ENCODE data around the gene RPL34. TPM values are rescaled to one million over a fixed set of nuclear protein-coding genes. Genes with fewer than 3 reads are reported as not detected.
A peak's percentile ranks its signal among the peaks of the same experiment; 100 is the strongest.

Gene RPL34
- total RNA-seq, 1 experiment from 2014 or later: 589 TPM

DNA sequence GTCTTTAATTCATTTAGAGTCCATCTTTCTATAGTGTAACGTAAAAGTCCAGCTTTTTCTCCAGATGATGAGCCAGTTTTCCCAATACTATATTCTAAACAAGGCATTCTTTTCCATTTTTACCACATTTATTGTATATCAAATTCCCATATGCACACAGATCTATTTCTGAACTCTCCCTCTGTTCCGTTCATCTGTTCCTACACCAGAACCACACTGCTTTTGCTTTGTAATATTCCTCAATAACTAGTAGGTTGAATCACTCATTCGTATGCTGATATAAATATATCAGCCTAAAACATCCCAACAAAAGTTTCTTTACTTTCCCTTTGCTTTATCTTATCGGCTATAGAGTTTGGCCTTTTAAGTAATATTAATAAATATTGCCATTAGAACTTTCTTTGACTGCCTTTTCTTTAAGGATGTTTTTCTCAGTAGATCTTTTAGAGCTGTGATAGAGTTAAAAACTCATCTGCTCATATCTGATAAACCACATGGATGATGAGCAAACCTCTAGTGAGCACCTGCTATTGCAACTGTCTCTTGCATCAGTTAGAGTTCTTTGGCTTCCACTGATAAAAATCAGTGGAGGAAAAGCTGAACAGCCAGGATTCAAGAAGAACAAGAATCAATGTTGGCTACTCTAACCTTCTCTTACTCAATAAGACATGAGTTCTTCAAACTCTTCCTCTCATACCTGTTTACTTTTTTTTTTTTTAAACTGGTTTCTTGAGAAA is 13.1 kb upstream of the RPL34 start:
- no peak overlapping the region for H3K4me3 Mint-ChIP-seq (ENCODE audit: low read depth, unreplicated experiment)
- H3K27me3 Mint-ChIP-seq (ENCODE audit: unreplicated experiment): no peaks in the 10 kb centered on the region
- peaks cover under 1% of the 10 kb centered on the region for H3K4me1 Mint-ChIP-seq (ENCODE audit: low read depth, unreplicated experiment)
- TF ChIP-seq, protein P1, sequence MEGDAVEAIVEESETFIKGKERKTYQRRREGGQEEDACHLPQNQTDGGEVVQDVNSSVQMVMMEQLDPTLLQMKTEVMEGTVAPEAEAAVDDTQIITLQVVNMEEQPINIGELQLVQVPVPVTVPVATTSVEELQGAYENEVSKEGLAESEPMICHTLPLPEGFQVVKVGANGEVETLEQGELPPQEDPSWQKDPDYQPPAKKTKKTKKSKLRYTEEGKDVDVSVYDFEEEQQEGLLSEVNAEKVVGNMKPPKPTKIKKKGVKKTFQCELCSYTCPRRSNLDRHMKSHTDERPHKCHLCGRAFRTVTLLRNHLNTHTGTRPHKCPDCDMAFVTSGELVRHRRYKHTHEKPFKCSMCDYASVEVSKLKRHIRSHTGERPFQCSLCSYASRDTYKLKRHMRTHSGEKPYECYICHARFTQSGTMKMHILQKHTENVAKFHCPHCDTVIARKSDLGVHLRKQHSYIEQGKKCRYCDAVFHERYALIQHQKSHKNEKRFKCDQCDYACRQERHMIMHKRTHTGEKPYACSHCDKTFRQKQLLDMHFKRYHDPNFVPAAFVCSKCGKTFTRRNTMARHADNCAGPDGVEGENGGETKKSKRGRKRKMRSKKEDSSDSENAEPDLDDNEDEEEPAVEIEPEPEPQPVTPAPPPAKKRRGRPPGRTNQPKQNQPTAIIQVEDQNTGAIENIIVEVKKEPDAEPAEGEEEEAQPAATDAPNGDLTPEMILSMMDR (IDR thresholded peaks at IDR 0.05; ENCODE audit: unreplicated experiment): no peak
- no peaks in the 10 kb centered on the region for H3K36me3 Mint-ChIP-seq (ENCODE audit: insufficient read depth, unreplicated experiment)
- no peak overlapping the region for H3K27ac Mint-ChIP-seq (ENCODE audit: unreplicated experiment)
- BruUV-seq (replicated peaks): no TSS peak
- CTCF ChIA-PET: no interaction called here
- intact Hi-C loops (cut with micrococcal nuclease; ENCODE audit: unreplicated experiment): no loop called here
- no peaks in the 10 kb centered on the region for H3K9me3 Mint-ChIP-seq (ENCODE audit: low read depth, unreplicated experiment)
- no peak for DNase-seq

- Mint-ChIP-seq H3K27me3 (ENCODE audit: unreplicated experiment) (no peaks in the 10 kb centered on the region), H3K4me3 (ENCODE audit: low read depth, unreplicated experiment) (no peak overlapping the region), H3K27ac (ENCODE audit: unreplicated experiment) (no peak overlapping the region), H3K36me3 (ENCODE audit: insufficient read depth, unreplicated experiment) (no peaks in the 10 kb centered on the region), H3K4me1 (ENCODE audit: low read depth, unreplicated experiment) (no peaks in the 10 kb centered on the region), H3K9me3 (ENCODE audit: low read depth, unreplicated experiment) (peaks cover 2% of the 10 kb centered on the region)
- no peak for DNase-seq
- intact Hi-C loops (cut with micrococcal nuclease; ENCODE audit: unreplicated experiment): no loop called here
- no TSS peak for BruUV-seq (replicated peaks)
- CTCF ChIA-PET: no interaction called here
- TF ChIP-seq, protein P1 (IDR thresholded peaks at IDR 0.05; ENCODE audit: unreplicated experiment): no peak
Observed at GRCh38 chr4:108611365-108611764, 9.0 kb upstream of the RPL34 start.

DNA sequence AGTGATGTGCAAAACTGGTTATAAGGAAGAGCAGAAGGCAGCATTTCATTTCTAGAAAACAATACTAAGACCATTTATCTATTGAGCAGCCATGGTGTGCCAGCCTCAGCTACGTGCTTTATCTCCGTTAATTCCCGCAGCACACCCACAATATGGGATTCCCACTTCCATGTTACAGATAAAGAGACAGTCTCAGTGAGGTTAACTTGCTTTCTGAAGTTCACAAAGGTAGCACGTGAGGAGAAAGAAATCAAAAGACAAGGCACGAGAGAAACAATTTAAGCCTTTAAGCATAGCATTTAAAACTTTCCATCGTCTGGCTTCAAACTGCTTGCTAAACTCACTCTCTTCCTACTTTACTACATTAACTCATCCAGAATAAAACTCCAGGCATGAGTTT is 8.0 kb upstream of the RPL34 start:
- no peaks in the 10 kb centered on the region for H3K4me1 Mint-ChIP-seq (ENCODE audit: low read depth, unreplicated experiment)
- no peak for DNase-seq
- no peak overlapping the region for H3K4me3 Mint-ChIP-seq (ENCODE audit: low read depth, unreplicated experiment)
- H3K27me3 Mint-ChIP-seq (ENCODE audit: unreplicated experiment): no peaks in the 10 kb centered on the region
- H3K27ac Mint-ChIP-seq (ENCODE audit: unreplicated experiment): no peak overlapping the region
- intact Hi-C loops (cut with micrococcal nuclease; ENCODE audit: unreplicated experiment): no loop called here
- CTCF ChIA-PET: no interaction called here
- no peaks in the 10 kb centered on the region for H3K36me3 Mint-ChIP-seq (ENCODE audit: insufficient read depth, unreplicated experiment)
- peaks cover 2% of the 10 kb centered on the region for H3K9me3 Mint-ChIP-seq (ENCODE audit: low read depth, unreplicated experiment)
- no TSS peak for BruUV-seq (replicated peaks)
- TF ChIP-seq, protein P1 (IDR thresholded peaks at IDR 0.05; ENCODE audit: unreplicated experiment): no peak

DNA sequence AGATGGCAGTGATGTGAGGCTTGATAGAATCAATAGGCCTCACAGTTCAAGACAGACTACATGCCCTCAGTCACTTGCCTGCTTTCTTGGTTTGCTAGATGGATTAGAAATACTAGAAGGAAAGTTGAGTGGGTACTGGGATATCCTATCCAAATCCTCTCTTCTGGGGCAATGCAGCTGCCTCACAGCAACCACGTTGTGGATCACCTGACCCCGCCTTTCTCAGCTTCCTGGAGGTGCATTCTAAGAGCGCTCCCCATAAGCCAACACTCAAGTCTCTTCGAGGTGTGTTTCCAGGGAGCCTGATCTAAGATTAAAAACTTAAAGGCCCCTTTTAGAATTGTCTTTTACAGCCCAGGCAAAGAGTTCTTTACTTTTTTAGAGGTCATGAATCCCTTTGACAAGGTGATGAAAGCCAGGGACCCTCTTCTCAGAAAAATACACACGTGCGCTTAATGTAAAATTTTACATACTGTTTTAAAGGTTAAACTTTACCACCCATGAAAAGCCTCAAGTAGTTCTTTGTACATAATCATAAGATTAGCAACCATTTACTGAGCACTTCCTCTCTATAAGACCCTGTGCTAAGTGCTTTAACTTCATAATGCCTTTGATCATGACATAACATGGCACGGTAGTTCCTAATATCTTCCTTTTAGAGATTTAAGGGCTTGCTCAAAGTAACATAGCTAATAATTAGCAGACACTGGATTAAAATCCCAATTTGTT is 840 bp upstream of the RPL34 start:
- H3K9me3 Mint-ChIP-seq (ENCODE audit: low read depth, unreplicated experiment): peaks cover 2% of the 10 kb centered on the region
- intact Hi-C loops (cut with micrococcal nuclease; ENCODE audit: unreplicated experiment): no loop called here
- TF ChIP-seq, protein P1 (IDR thresholded peaks at IDR 0.05; ENCODE audit: unreplicated experiment): no peak
- no peaks in the 10 kb centered on the region for H3K27me3 Mint-ChIP-seq (ENCODE audit: unreplicated experiment)
- peaks cover 27% of the 10 kb centered on the region for H3K4me1 Mint-ChIP-seq (ENCODE audit: low read depth, unreplicated experiment)
- H3K27ac Mint-ChIP-seq (ENCODE audit: unreplicated experiment): peak overlapping the region; percentile 98
- CTCF ChIA-PET: no interaction called here
- peak overlapping the region; percentile 85 for H3K4me3 Mint-ChIP-seq (ENCODE audit: low read depth, unreplicated experiment)
- DNase-seq: no peak
- H3K36me3 Mint-ChIP-seq (ENCODE audit: insufficient read depth, unreplicated experiment): peaks cover 46% of the 10 kb centered on the region
- TSS peak; percentile 82 for BruUV-seq (replicated peaks)

All from Calu3 (cell line).